COLO668 (cell line): ENCODE measurements around the gene B4GALT6.

ENCODE experiments used
- DNase-seq: peaks from one replicate; lab custom pipeline; 2025; ENCODE audit not compliant: unreplicated experiment; lab: John Stamatoyannopoulos, UW

Gene B4GALT6

GRCh38 chr18:31661965-31662364 is 22.4 kb downstream of the B4GALT6 start:
- no peak for DNase-seq

GRCh38 chr18:31660763-31661162 is 23.6 kb downstream of the B4GALT6 start:
- DNase-seq, result no peak

- DNase-seq, result peak; percentile 28
These were observed 24.7 kb downstream of the B4GALT6 start for GRCh38 chr18:31659576-31660177.

- DNase-seq, result peak; percentile 28
These were observed 25.5 kb downstream of the B4GALT6 start for GRCh38 chr18:31658670-31659575.

GRCh38 chr18:31657823-31658669 is 26.3 kb downstream of the B4GALT6 start:
- DNase-seq, result peak; percentile 68

- DNase-seq, result no peak
These were observed 27.6 kb downstream of the B4GALT6 start for GRCh38 chr18:31656754-31657153.

GRCh38 chr18:31655354-31655753 is 29.0 kb downstream of the B4GALT6 start:
- no peak for DNase-seq

GRCh38 chr18:31652877-31653276 is 31.5 kb downstream of the B4GALT6 start:
- no peak for DNase-seq

GRCh38 chr18:31652357-31652756 is 32.0 kb downstream of the B4GALT6 start:
- DNase-seq, result no peak

- DNase-seq, result no peak
These were observed 33.0 kb downstream of the B4GALT6 start for GRCh38 chr18:31651369-31651768.

GRCh38 chr18:31649978-31650719 is 34.2 kb downstream of the B4GALT6 start:
- DNase-seq, result no peak

GRCh38 chr18:31649449-31649848 is 34.9 kb downstream of the B4GALT6 start:
- no peak for DNase-seq

- no peak for DNase-seq
These were observed 35.4 kb downstream of the B4GALT6 start for GRCh38 chr18:31648966-31649429.

GRCh38 chr18:31648458-31648857 is 35.9 kb downstream of the B4GALT6 start:
- no peak for DNase-seq

GRCh38 chr18:31647127-31647753 is 37.1 kb downstream of the B4GALT6 start:
- DNase-seq, result no peak

- no peak for DNase-seq
These were observed 37.9 kb downstream of the B4GALT6 start for GRCh38 chr18:31646332-31647126.

- no peak for DNase-seq
These were observed 39.0 kb downstream of the B4GALT6 start for GRCh38 chr18:31645411-31645810.

- DNase-seq, result no peak
These were observed 41.4 kb downstream of the B4GALT6 start for GRCh38 chr18:31643003-31643402.

GRCh38 chr18:31637445-31637844 is 46.9 kb downstream of the B4GALT6 start:
- DNase-seq, result no peak
